GM18502 (cell line): ENCODE measurements around the gene GPR101.

ENCODE experiments used
- ATAC-seq: cut with Tn5 transposase; IDR thresholded peaks from one replicate; pipeline ENCODE4 v1.9.1; 2021; ENCODE audit warnings: mild to moderate bottlenecking; ENCODE audit not compliant: unreplicated experiment, poor library complexity

The GPR101 gene, protein sequence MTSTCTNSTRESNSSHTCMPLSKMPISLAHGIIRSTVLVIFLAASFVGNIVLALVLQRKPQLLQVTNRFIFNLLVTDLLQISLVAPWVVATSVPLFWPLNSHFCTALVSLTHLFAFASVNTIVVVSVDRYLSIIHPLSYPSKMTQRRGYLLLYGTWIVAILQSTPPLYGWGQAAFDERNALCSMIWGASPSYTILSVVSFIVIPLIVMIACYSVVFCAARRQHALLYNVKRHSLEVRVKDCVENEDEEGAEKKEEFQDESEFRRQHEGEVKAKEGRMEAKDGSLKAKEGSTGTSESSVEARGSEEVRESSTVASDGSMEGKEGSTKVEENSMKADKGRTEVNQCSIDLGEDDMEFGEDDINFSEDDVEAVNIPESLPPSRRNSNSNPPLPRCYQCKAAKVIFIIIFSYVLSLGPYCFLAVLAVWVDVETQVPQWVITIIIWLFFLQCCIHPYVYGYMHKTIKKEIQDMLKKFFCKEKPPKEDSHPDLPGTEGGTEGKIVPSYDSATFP

DNA sequence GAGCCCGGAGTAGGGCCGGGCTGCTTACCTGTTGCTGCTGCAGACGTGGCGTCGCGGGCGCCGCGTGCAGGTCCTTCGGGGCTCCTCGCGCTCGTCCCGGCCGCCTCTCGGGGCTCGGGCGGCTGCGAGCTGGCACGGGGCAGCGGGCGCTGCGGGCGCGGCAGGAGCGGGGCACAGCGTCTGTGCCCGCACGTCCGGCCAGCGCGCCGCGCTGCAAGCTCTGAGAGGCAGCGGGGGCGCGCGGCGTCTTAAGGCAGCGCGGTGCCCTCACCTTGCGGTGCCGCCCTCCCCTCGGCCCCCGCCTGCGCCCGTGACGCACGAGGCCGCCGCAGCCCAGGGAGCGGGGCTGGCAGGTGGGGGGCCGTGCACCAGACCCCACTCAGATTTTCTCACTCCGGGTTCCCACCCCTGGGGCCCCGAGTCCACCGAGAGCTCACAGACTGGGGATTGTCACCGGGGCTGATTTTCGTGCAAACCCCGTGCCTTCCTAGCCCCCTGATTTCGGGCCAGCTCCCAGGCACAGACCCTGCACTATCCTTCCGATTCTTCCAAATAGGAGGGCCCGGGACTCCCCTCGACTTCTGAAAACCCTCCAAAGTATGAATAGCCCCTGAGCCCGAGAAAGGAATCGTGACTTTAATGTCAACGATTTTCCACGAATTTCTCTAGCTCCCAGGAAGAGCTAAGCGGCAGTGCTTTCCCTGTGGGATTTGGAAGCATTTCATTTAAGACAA lies at the start of gene GPR101:
Gene GPR101 (minus strand): TSS at position 222 of the 734 bp plus-strand sequence. CDS start 2,321 bp downstream, outside the sequence.
- no peak for ATAC-seq

DNA sequence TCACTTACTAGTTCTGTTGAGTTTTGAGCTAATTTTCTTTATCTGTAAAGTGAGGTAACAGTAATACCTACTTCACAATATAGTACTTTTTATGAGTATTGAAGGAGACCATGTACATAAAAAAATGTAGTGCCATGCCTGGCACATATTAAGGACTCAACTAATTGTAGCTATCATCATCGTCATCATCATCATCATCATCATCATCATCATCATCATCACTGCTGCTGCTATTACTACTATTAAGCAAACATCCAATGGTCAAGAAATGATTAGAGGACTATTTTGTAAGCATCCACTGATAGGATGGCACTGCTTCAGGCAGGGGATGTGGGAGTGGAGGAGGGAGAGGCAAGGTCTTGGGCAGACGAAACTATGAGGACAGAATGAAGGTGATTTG lies 47.4 kb upstream of the GPR101 start:
- no peak for ATAC-seq

DNA sequence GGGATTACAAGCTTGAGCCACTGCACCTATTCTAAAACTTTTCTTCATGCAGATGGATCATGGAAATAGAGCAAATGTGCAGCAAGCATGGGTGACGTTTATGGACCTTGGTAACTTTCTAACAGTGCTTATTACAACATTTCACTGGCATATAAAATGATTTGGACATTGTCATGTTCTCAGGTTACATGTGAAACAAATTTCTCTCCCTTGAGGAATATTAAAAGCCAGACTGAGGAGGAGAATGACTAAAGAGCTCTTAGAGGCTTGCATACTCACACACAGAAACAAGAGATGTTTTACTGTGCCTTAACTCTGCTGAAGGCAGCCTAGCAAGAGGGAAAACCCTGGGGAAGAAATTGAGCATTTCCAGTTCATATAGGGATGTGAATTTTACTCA lies 38.6 kb upstream of the GPR101 start:
- no peak for ATAC-seq

DNA sequence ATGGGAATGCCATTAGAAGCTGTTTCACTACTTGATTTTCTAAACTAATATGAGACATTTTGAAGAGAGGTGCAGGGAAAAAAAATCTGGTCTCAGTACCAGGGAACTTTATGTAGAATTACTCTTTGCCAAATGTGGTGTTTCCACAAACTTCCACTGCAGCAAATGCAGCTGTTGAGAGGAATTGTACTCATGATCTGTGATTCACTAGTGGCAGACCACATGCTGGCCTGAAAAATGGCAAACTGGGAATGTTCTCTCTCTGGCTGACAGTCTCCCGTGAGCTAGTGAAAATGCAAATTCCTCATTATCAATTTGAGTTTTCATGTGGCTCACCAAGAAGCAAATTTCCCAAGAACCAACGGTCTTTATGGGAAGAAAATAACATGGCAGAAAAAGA lies 37.8 kb upstream of the GPR101 start:
- no peak for ATAC-seq

DNA sequence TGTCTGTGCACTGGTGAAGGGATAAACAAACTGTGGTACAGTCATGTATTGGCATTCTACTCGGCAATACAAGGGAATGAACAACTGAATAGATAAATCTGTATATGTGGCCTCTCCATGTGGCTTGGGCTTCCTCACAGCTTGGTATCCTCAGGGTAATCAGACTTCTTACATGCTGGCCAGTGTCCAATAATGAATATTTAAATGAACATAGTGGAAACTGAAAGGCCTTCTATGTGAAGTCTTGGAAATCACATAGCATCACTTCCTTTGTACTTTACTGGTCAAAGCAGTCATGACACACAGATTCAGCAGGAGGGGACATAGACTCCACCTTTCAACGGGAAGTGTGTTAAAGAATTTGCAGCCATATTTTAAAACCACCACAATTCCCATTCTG lies 33.4 kb upstream of the GPR101 start:
- ATAC-seq: no peak

DNA sequence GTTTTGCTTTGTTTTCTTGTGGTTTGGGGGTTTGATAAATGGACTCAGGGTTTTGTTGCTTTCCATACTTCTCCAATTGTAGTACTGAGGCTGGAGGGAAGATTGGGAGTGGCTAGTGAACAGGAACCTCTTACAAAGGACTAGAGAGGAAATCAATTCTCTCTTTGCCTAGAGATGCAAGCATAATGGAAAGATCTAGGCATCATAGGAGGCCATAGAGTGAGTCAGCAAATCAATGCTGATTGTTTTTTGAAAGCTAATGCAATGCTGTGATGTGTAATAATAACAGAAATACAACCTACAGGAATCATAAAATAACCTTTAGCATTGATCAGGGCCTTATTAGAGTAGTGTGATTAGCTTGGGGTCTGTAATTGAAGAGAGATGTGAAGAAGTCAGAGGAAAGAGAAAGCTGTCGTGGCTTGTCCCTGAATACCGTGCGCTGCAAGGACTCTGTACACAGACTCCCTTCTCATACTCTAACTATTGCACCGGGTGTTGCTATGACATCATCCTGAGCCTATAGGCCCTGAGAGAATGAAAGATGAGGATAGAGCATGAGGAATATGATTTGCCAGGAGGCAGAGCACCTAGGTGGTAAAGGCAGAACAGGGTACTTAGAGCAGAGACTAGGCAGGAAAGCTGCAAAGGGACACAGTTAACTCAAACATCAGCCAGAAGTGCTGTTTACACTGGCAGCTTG lies 29.3 kb upstream of the GPR101 start:
- no peak for ATAC-seq

DNA sequence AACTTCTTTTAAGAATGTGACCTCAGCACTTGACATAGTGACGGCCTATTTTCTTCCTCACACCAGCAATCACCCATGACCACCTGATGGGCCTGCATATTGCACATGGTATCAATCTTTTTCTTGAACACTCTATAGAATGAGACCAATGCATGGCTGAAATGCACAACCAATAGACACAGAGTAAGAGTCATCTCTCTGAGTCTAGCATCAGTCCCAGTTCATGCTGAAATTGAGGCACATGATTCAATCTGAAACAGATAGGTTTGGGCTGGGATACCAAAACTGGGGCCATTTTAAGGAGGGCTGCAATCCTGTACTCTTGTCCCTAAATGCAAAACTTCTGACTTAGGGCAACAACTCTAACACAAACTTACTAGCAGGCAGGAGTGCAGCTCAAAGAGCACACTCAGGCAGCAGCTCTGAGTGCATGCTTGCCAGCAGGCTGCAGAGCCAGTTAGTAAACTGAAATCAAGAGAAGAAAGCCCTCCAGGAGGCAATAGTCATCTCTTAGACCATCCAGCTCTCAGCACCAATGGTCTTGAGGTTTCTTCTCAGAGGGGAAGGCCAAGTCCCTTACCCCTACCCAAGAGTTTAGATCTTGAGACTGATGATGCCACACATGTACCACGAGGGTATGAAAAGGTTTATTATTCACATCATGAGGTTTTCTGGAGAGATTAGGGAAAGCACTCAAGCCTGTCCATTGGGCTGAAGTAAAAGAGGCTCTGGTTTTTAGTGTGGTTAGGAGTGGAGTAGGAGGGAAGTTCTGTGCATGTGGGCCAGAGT lies 24.7 kb upstream of the GPR101 start:
- no peak for ATAC-seq

DNA sequence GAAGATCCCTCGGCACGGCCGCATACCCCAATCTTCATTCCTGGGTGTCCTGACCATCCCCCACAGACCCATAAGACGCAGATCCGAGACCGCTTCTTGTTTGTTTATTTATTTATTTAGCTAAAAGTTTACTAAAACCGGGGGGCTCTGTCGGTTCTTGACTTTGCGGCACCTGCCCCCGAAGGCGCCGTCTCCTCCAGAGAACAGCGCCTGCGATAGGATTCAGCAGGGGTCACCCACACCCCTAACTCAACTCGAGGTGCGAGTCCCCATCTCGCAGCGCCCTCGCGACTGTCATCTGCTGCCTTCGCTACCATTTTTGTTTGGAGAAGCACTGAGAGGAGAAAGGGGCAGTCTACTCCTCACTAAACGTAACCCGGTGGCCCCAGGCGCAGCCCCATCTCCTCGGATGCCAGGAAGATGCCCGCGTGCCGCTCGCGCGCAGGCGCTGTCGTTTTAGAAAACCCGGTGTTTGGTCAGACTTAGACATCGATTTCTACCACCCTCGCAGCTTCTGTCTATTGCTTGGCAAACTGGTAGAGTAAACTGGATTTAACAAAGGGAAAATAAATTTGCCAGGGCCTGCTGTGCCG lies 18.9 kb upstream of the GPR101 start:
- peak; percentile 34 for ATAC-seq

DNA sequence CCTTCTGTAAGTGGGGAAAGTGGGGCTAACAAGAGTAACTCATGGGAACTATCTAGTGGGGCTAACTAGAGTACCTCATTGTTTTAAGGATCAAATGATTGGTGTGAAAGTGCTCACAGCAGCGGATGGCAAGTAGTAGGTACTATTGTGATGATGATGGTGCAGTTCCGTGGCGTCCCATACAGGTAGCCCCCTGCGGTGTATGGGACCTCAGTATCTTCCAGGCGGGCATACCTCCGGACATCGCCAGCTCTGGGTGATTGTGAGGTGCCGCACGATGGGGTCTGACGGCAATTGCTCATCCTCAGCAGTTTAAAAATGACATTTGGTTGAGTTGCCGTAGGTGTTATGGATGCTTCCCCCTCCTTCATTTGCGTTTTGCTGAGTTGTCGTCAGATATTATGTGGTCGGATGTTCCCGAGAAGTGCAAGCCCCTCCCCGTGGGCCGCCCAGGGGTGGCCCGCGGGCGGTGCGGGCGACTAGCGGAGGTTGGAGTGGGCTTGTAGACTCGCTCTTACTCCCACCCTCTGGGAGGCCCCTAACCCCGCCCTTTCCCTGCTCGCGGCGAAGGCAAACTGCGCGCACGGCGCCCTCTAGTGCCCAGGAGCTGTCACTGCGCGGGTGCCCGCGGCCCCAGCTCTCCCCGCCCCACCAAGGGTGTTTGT lies 18.3 kb upstream of the GPR101 start:
- peak; percentile 98 for ATAC-seq

DNA sequence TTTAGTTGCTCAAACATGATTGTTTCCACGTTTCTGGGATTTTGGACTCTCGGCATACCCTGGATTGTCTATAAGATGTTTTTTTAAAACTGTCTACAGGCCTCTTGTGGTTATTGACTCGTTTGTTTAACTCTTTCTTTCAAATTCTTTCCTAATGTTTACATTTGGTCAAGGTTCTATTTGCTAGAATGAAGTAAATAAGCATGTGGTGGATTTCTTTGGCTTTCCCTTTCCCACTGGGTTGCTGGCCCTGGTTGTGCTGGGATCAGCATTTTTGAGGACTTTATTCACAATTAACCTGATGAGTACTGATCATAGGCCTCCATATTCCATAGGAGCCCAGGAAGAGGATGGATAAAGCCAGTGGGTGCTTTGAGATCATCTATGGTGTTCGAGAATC lies 11.1 kb upstream of the GPR101 start:
- ATAC-seq: no peak

DNA sequence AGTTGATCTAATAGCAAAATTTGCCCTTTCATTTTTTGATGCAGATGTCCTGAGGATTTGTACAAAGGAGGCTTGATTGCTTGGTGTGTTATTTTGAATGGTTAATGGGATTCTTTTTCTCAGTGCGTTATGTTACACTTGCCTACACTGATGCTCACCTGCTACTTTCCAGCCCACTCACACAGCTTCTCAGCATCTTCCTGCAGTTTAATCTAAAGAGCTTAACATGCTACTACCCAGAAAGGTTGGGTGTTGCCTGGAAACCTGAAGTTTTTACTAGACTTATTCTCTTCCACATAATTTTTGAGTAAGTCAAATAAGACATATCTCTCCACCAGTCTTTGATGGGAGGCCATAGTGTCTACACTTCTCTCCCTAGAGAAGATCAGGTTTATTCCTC lies 9.9 kb upstream of the GPR101 start:
- ATAC-seq: no peak

DNA sequence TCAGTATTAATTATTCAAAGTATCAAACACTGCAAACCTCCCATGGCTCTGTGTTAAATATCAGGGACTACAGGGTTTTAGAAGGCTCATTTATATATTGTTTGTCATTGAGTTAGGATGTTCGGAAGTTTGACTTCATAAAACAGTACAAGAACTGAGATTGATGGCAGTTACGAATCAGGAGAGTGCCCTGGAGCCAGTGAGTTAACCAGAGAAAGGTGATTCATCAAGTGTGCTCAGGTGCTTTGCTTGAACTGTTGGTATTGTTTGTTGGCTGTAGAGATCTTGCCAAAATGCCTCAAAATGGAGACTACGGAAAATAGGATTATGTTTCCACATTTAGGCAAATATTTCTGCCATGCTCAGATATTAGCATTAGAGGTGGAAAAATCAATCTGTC lies 7.5 kb upstream of the GPR101 start:
- no peak for ATAC-seq

DNA sequence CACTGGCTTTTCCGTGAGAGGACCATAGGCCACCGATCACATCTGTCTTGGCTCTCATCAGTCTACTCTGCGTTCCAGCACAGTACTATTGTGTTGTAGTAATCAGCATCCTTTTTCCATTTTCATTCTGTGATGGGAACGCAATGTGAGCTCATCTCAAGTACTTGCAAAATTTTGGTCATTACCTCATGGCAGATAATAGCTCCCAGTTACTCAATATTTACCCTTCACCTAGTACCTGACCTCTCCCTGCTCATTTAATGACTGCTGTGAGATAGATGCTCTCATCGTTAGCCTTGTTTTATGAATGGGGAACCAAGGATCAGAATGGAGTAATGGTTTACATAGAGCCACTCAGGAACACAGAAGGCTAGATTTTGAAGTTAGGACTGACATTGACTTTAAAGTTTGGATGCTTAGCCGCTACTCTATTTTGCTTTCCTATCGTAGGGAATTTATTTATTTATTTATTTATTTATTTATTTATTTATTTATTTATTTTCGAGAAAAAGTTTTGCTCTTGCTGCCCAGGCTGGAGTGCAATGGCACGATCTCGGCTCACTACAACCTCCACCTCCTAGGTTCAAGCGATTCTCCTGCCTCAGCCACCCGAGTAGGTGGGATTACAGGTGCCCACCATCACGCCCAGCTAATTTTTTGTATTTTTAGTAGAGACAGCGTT lies 6.5 kb upstream of the GPR101 start:
- ATAC-seq: no peak

DNA sequence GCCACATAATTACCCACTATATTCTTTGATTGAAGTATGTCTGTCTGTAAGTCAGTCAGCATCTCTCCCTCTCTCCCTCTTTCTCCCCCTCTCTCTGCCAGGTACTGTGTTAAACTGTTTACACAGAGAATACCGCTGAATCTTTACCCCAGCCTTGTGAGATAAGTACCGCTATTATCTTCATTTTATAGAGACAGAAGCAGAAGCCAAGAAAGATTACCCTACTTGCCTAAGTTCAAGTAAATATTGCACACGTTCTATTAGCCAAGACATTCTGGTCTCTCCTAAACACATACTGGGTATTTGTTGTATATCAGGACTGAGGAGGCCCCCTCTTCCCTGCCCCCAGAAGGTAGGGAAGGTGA lies 695 bp upstream of the GPR101 start:
- no peak for ATAC-seq

DNA sequence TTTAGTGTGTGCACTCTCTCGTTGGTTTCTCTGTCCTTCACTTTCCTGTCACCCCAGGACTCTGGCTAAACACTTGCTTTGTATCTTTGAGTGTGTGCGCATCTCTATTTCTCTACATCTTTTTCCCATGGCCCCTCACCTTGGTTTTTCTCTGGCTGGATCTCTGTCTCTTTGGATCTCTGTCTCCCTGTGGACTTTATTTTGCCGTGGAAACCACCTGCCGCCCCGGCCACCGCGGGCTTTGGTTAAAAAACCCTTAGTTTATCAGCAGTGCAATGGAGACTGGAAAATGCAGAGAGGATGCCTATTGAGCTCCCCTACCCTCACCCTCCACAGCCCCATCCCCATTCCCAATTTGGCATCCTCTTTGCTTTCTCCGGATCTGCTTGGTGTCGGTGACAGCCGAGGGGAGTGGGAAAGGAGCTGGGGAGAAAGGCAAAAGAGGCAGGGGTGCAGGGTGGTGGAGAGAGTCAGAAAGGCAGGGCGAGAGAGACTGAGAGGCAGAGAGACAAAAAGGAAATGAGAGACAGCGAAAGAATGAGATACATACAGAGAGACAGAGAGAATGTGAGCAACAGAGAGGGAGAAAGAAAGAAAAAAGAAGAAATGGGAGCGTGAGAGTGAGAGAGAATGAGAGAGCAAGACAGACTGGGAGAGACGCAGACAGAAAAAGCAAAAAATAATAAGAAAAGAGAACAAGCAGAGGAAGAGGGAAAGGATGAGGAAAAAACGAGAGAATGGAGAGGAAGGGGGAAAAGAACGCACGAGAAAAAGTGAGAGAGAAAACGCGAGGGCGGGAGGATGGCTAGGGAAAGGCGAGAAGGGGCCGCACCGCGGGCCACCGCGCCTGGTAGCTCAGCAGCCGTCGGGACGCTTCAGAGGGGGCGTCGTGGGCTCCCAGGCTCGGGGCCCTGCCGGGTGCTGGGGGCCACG lies 688 bp downstream of the GPR101 start:
- no peak for ATAC-seq

DNA sequence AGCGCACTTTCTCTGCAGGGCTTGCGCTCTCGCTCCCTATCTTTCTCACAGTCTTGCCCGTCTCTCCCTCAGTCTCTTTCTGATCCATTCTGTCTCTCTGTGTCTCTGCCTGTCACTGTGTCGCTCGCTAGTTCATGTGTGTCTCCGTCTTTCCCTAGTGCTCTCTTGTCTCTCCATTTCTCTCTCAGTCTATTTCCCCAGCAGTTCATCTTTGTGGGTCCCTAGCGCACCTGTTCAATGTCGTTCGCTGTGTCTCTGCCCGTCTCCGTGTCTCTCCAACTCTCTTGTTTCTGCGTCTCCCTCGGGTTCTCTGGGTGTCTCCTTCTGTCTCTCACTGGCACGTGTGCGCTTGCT lies 1.5 kb downstream of the GPR101 start:
- ATAC-seq: peak; percentile 22

DNA sequence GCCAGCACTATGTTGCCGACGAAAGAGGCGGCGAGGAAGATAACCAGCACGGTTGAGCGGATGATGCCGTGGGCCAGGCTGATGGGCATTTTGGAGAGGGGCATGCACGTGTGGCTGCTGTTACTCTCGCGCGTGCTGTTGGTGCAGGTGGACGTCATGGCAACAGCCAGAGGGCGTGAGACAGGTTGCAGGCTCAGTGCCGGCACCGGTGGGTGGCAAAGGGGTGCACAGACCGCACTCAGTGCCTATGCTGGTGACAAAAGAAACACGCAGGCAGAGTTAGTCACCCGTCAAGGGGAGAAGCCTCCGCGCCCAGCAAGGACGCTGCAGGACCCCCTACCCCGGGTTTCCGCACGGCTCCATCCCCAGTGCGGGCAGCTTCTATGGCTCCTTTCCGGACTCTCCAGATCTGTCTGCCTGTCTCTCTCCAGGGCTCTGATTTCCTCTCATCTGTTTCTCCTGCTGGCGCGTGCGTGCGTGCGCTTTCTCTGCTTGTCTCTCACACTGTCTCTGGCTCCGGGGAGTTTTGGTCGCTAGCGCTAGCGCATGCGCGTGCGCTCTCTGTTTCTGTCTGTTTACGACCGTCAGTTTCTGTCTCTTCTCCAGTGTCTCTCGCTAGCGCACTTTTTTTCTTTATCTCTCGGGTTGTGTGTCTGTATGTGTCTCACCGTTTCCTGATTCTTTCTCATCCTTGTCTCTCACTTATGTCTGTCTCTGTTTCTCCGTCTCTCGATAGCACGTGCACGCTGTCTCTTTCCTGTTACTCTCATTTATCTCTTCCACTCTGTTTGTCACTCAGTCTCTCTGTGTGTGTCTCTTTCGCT lies 2.1 kb downstream of the GPR101 start:
- ATAC-seq: peak; percentile 86
